HG03378 (cell line): ENCODE measurements around the gene FBXO41.

ENCODE experiments used
- ATAC-seq: cut with Tn5 transposase; IDR thresholded peaks from one replicate; pipeline ENCODE4 v1.9.1; 2021; ENCODE audit warnings: mild to moderate bottlenecking, moderate library complexity; ENCODE audit not compliant: unreplicated experiment

The FBXO41 gene

GRCh38 chr2:73250872-73251846, 33.1 kb downstream of the FBXO41 start:
- ATAC-seq, result no peak

- no peak for ATAC-seq
Observed at GRCh38 chr2:73249636-73250035, 34.6 kb downstream of the FBXO41 start.

GRCh38 chr2:73246850-73247249, 37.4 kb downstream of the FBXO41 start:
- ATAC-seq, result no peak

- ATAC-seq, result no peak
Observed at GRCh38 chr2:73244580-73244979, 39.7 kb downstream of the FBXO41 start.

- ATAC-seq, result no peak
Observed at GRCh38 chr2:73243884-73244570, 40.3 kb downstream of the FBXO41 start.

- no peak for ATAC-seq
Observed at GRCh38 chr2:73239776-73240175, 44.5 kb downstream of the FBXO41 start.

- no peak for ATAC-seq
Observed at GRCh38 chr2:73238976-73239375, 45.3 kb downstream of the FBXO41 start.

- no peak for ATAC-seq
Observed at GRCh38 chr2:73238149-73238548, 46.1 kb downstream of the FBXO41 start.

- no peak for ATAC-seq
Observed at GRCh38 chr2:73237168-73237567, 47.1 kb downstream of the FBXO41 start.

GRCh38 chr2:73235315-73236028, 48.8 kb downstream of the FBXO41 start:
- ATAC-seq, result no peak

- peak; percentile 60 for ATAC-seq
Observed at GRCh38 chr2:73233932-73234832, 50.1 kb downstream of the FBXO41 start, which contains the start of gene CCT7. CCT7 (plus strand) TSS chr2:73234308; CDS start chr2:73234379, 71 bp downstream.

- peak; percentile 94 for ATAC-seq
Observed at GRCh38 chr2:73233154-73233931, 50.9 kb downstream of the FBXO41 start, which contains the start of gene PRADC1. PRADC1 (minus strand) TSS chr2:73233239; CDS start chr2:73233160, 79 bp downstream.

- ATAC-seq, result no peak
Observed at GRCh38 chr2:73232403-73233153, 51.7 kb downstream of the FBXO41 start.

GRCh38 chr2:73228631-73229030, 55.6 kb downstream of the FBXO41 start:
- no peak for ATAC-seq

GRCh38 chr2:73227086-73227485, 57.2 kb downstream of the FBXO41 start:
- ATAC-seq, result no peak

- ATAC-seq, result no peak
Observed at GRCh38 chr2:73225513-73226360, 58.5 kb downstream of the FBXO41 start.

GRCh38 chr2:73223821-73224220, 60.5 kb downstream of the FBXO41 start:
- ATAC-seq, result no peak

- ATAC-seq, result no peak
Observed at GRCh38 chr2:73218298-73218697, 66.0 kb downstream of the FBXO41 start.
